Type B pancreatic cell (in vitro differentiated cells): ENCODE measurements around the gene TOR1B. TPM values are rescaled to one million over a fixed set of nuclear protein-coding genes. Genes with fewer than 3 reads are reported as not detected.

Source experiments
- DNase-seq: peaks from one replicate; pipeline ENCODE4 v3.0.0; 2021; ENCODE audit warnings: mixed read lengths; ENCODE audit not compliant: unreplicated experiment; ENCODE audit errors: extremely low spot score
- H3K27ac Mint-ChIP-seq: 2 replicates; pipeline ENCODE4 v1.8.0; 2021; ENCODE audit warnings: mild to moderate bottlenecking, mixed read lengths
- H3K27me3 Mint-ChIP-seq: 2 replicates; pipeline ENCODE4 v1.8.0; 2021; ENCODE audit warnings: mixed read lengths
- H3K36me3 Mint-ChIP-seq: 2 replicates; pipeline ENCODE4 v1.8.0; 2021; ENCODE audit warnings: mixed read lengths
- H3K4me1 Mint-ChIP-seq: one replicate; pipeline ENCODE4 v1.8.0; 2021; ENCODE audit warnings: mixed read lengths; ENCODE audit not compliant: unreplicated experiment
- H3K4me3 Mint-ChIP-seq: 2 replicates; pipeline ENCODE4 v1.8.0; 2021; ENCODE audit warnings: mild to moderate bottlenecking, mixed read lengths
- H3K9me3 Mint-ChIP-seq: 2 replicates; pipeline ENCODE4 v1.8.0; 2021; ENCODE audit warnings: mixed read lengths
- CTCF ChIP-seq: fragments of 200-600 bp; sonication (generic); conservative IDR thresholded peaks from 2 replicates; pipeline ENCODE4 v1.5.0; 2021; ENCODE audit warnings: antibody characterized with exemption, mild to moderate bottlenecking
- total RNA-seq: library from RNA; stranded (reverse); gene quantifications from 2 replicates; pipeline ENCODE4 v1.2.1, GENCODE V29; 2021; ENCODE audit warnings: low replicate concordance

Gene TOR1B
- total RNA-seq, 1 donor from 2014 or later, result 23.5 TPM

GRCh38 chr9:129765764-129766317 is 37.1 kb upstream of the TOR1B start:
- no peaks in the 10 kb centered on the region for H3K36me3 Mint-ChIP-seq
- H3K27ac Mint-ChIP-seq, result no peak overlapping the region
- no peak for TF ChIP-seq CTCF
- no peaks in the 10 kb centered on the region for H3K9me3 Mint-ChIP-seq
- peaks cover 22% of the 10 kb centered on the region for H3K4me1 Mint-ChIP-seq
- no peak overlapping the region for H3K4me3 Mint-ChIP-seq
- no peak for DNase-seq
- no peaks in the 10 kb centered on the region for H3K27me3 Mint-ChIP-seq

- H3K9me3 Mint-ChIP-seq, result no peaks in the 10 kb centered on the region
- no peak overlapping the region for H3K4me3 Mint-ChIP-seq
- no peak overlapping the region for H3K27ac Mint-ChIP-seq
- H3K27me3 Mint-ChIP-seq, result no peaks in the 10 kb centered on the region
- TF ChIP-seq CTCF, result no peak
- no peaks in the 10 kb centered on the region for H3K36me3 Mint-ChIP-seq
- peaks cover 2% of the 10 kb centered on the region for H3K4me1 Mint-ChIP-seq
- DNase-seq, result no peak
These were observed 34.5 kb upstream of the TOR1B start for GRCh38 chr9:129768486-129768885.

- no peaks in the 10 kb centered on the region for H3K9me3 Mint-ChIP-seq
These were observed 33.3 kb upstream of the TOR1B start for GRCh38 chr9:129769669-129770068.

GRCh38 chr9:129770741-129771140 is 32.2 kb upstream of the TOR1B start:
- no peaks in the 10 kb centered on the region for H3K36me3 Mint-ChIP-seq
- no peak for DNase-seq
- TF ChIP-seq CTCF, result no peak
- H3K27me3 Mint-ChIP-seq, result no peaks in the 10 kb centered on the region
- no peaks in the 10 kb centered on the region for H3K4me1 Mint-ChIP-seq
- no peaks in the 10 kb centered on the region for H3K9me3 Mint-ChIP-seq
- H3K27ac Mint-ChIP-seq, result no peak overlapping the region
- no peak overlapping the region for H3K4me3 Mint-ChIP-seq

More at GRCh38 chr9:129769669-129770068, 33.3 kb upstream of the TOR1B start:
- Mint-ChIP-seq H3K4me3 (no peak overlapping the region), H3K27ac (no peak overlapping the region), H3K4me1 (no peaks in the 10 kb centered on the region), H3K36me3 (no peaks in the 10 kb centered on the region), H3K27me3 (no peaks in the 10 kb centered on the region)
- no peak for DNase-seq
- no peak for TF ChIP-seq CTCF

GRCh38 chr9:129773262-129774048 is 29.5 kb upstream of the TOR1B start:
- Mint-ChIP-seq H3K27me3 (no peaks in the 10 kb centered on the region), H3K4me1 (peaks cover 15% of the 10 kb centered on the region), H3K36me3 (no peaks in the 10 kb centered on the region), H3K4me3 (no peak overlapping the region), H3K27ac (no peak overlapping the region), H3K9me3 (no peaks in the 10 kb centered on the region)
- no peak for DNase-seq
- no peak for TF ChIP-seq CTCF
